Peyer's patch (tissue), 4 donors: ENCODE data around the gene GMPS.

Experiments
- CTCF ChIP-seq, 6 experiments: fragments of 450-650 bp in 4 of 6; fragments of 200-600 bp in 2 of 6; sonication (generic) in 1 of 6; IDR thresholded peaks; one replicate each; pipeline ENCODE4 v1.5.1; 2017 to 2019; ENCODE audit warnings: antibody characterized with exemption in 6 of 6, mild to moderate bottlenecking in 3 of 6, moderate library complexity in 1 of 6
- POLR2A ChIP-seq, 2 donors: fragments of 450-650 bp; IDR thresholded peaks; one replicate each; pipeline ENCODE4 v1.5.1; 2017; ENCODE audit warnings: antibody characterized with exemption in 2 of 2, mild to moderate bottlenecking in 2 of 2, moderate library complexity in 2 of 2

GRCh38 chr3:155854141-155854940 lies 16.1 kb upstream of the GMPS start, which contains the start of gene SLC33A1:
- TF ChIP-seq CTCF (IDR thresholded peaks at IDR 0.05), result no peak
- TF ChIP-seq POLR2A (IDR thresholded peaks at IDR 0.05), result peak; percentile 71 to 81
